K562 (cell line): ENCODE data around the gene METTL25. TPM values are rescaled to one million over a fixed set of nuclear protein-coding genes. Genes with fewer than 3 reads are reported as not detected.

ENCODE experiments used
- ATAC-seq: fragments of 200-7000 bp; cut with Tn5 transposase; 3 replicates; pipeline ENCODE4 v1.9.1; 2020; ENCODE audit warnings: moderate library complexity
- BruUV-seq: library from RNA; stranded (reverse); fragments of 400-500 nt; replicated peaks from 2 replicates; lab custom pipeline; 2021; lab: Mats Ljungman, UMichigan
- CTCF ChIA-PET: fragments of 300-600 bp; formaldehyde crosslinking; extraction: SDS; loops from one replicate; lab custom pipeline; 2021; ENCODE audit warnings: low intra/inter-chr PET ratio; lab: Yijun Ruan, JAX
- POLR2A ChIA-PET: fragments of 300-600, 350-650 bp; sonication (Branson Sonifier 250); formaldehyde crosslinking; extraction: SDS; loops from one replicate; lab custom pipeline; 2021; ENCODE audit warnings: antibody characterized with exemption, inconsistent platforms; lab: Yijun Ruan, JAX
- DNase-seq, 4 experiments: peaks; one replicate each; pipeline versions ENCODE4 v3.0.0 to v3.0.0-alpha.2; 2011 to 2018; ENCODE audit warnings: low spot score in 3 of 4, mixed read lengths in 3 of 4; ENCODE audit errors: extremely low read depth in 1 of 4
- FAIRE-seq: peaks from 2 replicates; lab custom pipeline; 2011; peaks lifted over from hg19 to GRCh38; lab: Jason Lieb, UNC
- H2AFZ ChIP-seq: 2 replicates; pipeline ENCODE4 v1.6.0; 2011; ENCODE audit warnings: low read depth, low read length, control low read depth, inconsistent platforms
- H3K27ac ChIP-seq: fragments of 200-600 bp; 3 replicates; pipeline ENCODE4 v1.8.0; 2011; ENCODE audit warnings: low read depth, mild to moderate bottlenecking, control low read depth, inconsistent platforms, low read length, moderate library complexity, mixed read lengths; ENCODE audit errors: extremely low read depth
- H3K27me3 ChIP-seq, 2 experiments: fragments of 300-600 bp in 1 of 2; 2 replicates in 1 of 2; 3 replicates in 1 of 2; pipeline versions ENCODE4 v1.6.0 to v1.8.0; 2011; ENCODE audit warnings: inconsistent platforms in 2 of 2, low read length in 2 of 2, mild to moderate bottlenecking in 1 of 2, mixed read lengths in 1 of 2, moderate library complexity in 1 of 2; ENCODE audit not compliant: control insufficient read depth in 2 of 2, insufficient read depth in 2 of 2
- H3K36me3 ChIP-seq: fragments of 300-600 bp; 3 replicates; pipeline ENCODE4 v1.8.0; 2011; ENCODE audit warnings: mild to moderate bottlenecking, low read length, inconsistent platforms; ENCODE audit not compliant: control insufficient read depth, insufficient read depth
- H3K4me1 ChIP-seq, 2 experiments: fragments of 200-600 bp in 1 of 2; replicated peaks in 1 of 2; 2 replicates in 1 of 2; 3 replicates in 1 of 2; pipeline versions ENCODE4 v1.5.1 to v1.8.0; 2011; ENCODE audit warnings: inconsistent platforms in 2 of 2, low read length in 2 of 2, mild to moderate bottlenecking in 1 of 2, mixed read lengths in 1 of 2, moderate library complexity in 1 of 2; ENCODE audit not compliant: control insufficient read depth in 2 of 2, insufficient read depth in 2 of 2
- H3K4me2 ChIP-seq: 2 replicates; pipeline ENCODE4 v1.6.1; 2011; ENCODE audit warnings: low read length, control low read depth, inconsistent platforms, mixed read lengths; ENCODE audit not compliant: insufficient read depth
- H3K4me3 ChIP-seq: fragments of 200-600 bp; sonication (generic), shearing (Covaris generic); 2 replicates; pipeline ENCODE4 v1.5.1; 2016; ENCODE audit warnings: control low read depth, inconsistent platforms
- H3K79me2 ChIP-seq: fragments of 200-600 bp; 3 replicates; pipeline ENCODE4 v1.8.0; 2011; ENCODE audit warnings: low read length, inconsistent platforms; ENCODE audit not compliant: control insufficient read depth, insufficient read depth
- H3K9ac ChIP-seq, 2 experiments: 2 replicates each; pipeline versions ENCODE4 v1.6.0 to v1.6.1; 2011; ENCODE audit warnings: low read depth in 2 of 2, low read length in 2 of 2, control low read depth in 1 of 2, inconsistent platforms in 1 of 2, mild to moderate bottlenecking in 1 of 2, mixed read lengths in 1 of 2; ENCODE audit not compliant: insufficient read depth in 1 of 2
- H3K9me1 ChIP-seq: one replicate; pipeline ENCODE4 v1.6.0; 2011; ENCODE audit warnings: inconsistent platforms, mild to moderate bottlenecking, low read length, moderate library complexity; ENCODE audit not compliant: control insufficient read depth, insufficient read depth
- H3K9me3 ChIP-seq: replicated peaks from 2 replicates; pipeline ENCODE4 v1.5.1; 2011; ENCODE audit warnings: low read depth, low read length, inconsistent platforms; ENCODE audit not compliant: control insufficient read depth, insufficient read depth
- H4K20me1 ChIP-seq: replicated peaks from 2 replicates; pipeline ENCODE4 v1.6.1; 2011; ENCODE audit warnings: low read length, inconsistent platforms, mixed read lengths; ENCODE audit not compliant: control insufficient read depth, insufficient read depth
- ETS2 ChIP-seq: IDR thresholded peaks from 2 replicates; pipeline ENCODE4 v1.6.1; 2016; ENCODE audit warnings: borderline replicate concordance, missing genetic modification characterization, mild to moderate bottlenecking, moderate library complexity, missing compliant biosample characterization; ENCODE audit not compliant: poor library complexity, severe bottlenecking
- GATA2 ChIP-seq: sonication (generic); formaldehyde crosslinking; IDR thresholded peaks from 2 replicates; pipeline ENCODE4 v1.4.0; 2020; ENCODE audit warnings: mild to moderate bottlenecking, missing genetic modification reagents
- MEF2D ChIP-seq: conservative IDR thresholded peaks from 2 replicates; pipeline ENCODE4 v1.6.1; 2016; ENCODE audit warnings: low read depth, missing genetic modification characterization, missing compliant biosample characterization
- NFIC ChIP-seq: fragments of 450-650 bp; IDR thresholded peaks from 2 replicates; pipeline ENCODE4 v1.6.1; 2017; ENCODE audit warnings: mild to moderate bottlenecking, inconsistent platforms
- ZBTB12 ChIP-seq: fragments of 250-450 bp; sonication (Bioruptor Pico); IDR thresholded peaks from 2 replicates; pipeline ENCODE4 v1.4.0; 2020
- ZNF175 ChIP-seq: fragments of 200-800 bp; sonication (Bioruptor generic); IDR thresholded peaks from 2 replicates; pipeline ENCODE4 v1.6.1; 2016; ENCODE audit warnings: low read depth, mild to moderate bottlenecking, missing genetic modification characterization, missing compliant biosample characterization
- ZNF311 ChIP-seq: fragments of 250-450 bp; sonication (Bioruptor Pico); IDR thresholded peaks from 2 replicates; pipeline ENCODE4 v1.4.0; 2020; ENCODE audit warnings: mild to moderate bottlenecking, moderate library complexity
- ZNF584 ChIP-seq: fragments of 200-800 bp; sonication (Bioruptor generic); IDR thresholded peaks from 2 replicates; pipeline ENCODE4 v1.6.1; 2016; ENCODE audit warnings: low read depth, mild to moderate bottlenecking, missing genetic modification characterization, missing compliant biosample characterization
- WGBS: fragments of 100-300 bp; shearing (Covaris generic); methylation state at CpG from one replicate; pipeline ENCODE4 v1.1.6; 2016; ENCODE audit warnings: low coverage, mixed read lengths; ENCODE audit not compliant: insufficient coverage; ENCODE audit errors: missing lambda C conversion rate; 5-methylcytosine and 5-hydroxymethylcytosine counted together
- in situ Hi-C: fragments of 300-500 bp; cut with MboI; formaldehyde crosslinking; loops from 4 replicates; pipeline ENCODE4 v1.15.0; 2018; ENCODE audit warnings: inconsistent platforms, mixed read lengths
- intact Hi-C: fragments of 100-400 bp; cut with micrococcal nuclease; formaldehyde crosslinking; loops from 2 replicates; pipeline ENCODE4 v1.14.2; 2022
- polyA plus RNA-seq, 8 experiments: library from polyadenylated mRNA; depleted of rRNA in 4 of 8; stranded (reverse) in 5 of 8; unstranded in 3 of 8; fragments of >200 nt; fragmentation: Nextera tagmentation in 2 of 8; fragmentation: Illumina TruSeq in 1 of 8; extraction: Ambion mirVana in 2 of 8; extraction: Trizol in 1 of 8; gene quantifications; 2 replicates each; pipeline versions ENCODE4 v1.2.1 to v1.2.3, GENCODE V29; 2011 to 2014; ENCODE audit warnings: inconsistent platforms in 1 of 8, missing spikeins in 1 of 8
- total RNA-seq, 7 experiments: library from RNA; depleted of rRNA in 6 of 7; stranded (reverse); fragments of >200 nt in 6 of 7; fragmentation: Illumina TruSeq in 2 of 7; extraction: Trizol in 2 of 7; gene quantifications; 2 replicates each; pipeline versions ENCODE4 v1.2.1 to v1.2.3, GENCODE V29; 2011 to 2021; ENCODE audit warnings: low replicate concordance in 1 of 7

METTL25 gene
- total and polyA plus RNA-seq, 9 of the 15 experiments (the other 6 are each of a cell fraction or from before 2014, with no cell fraction given) = 0.50 to 2.4 (median 1.9) TPM

DNA sequence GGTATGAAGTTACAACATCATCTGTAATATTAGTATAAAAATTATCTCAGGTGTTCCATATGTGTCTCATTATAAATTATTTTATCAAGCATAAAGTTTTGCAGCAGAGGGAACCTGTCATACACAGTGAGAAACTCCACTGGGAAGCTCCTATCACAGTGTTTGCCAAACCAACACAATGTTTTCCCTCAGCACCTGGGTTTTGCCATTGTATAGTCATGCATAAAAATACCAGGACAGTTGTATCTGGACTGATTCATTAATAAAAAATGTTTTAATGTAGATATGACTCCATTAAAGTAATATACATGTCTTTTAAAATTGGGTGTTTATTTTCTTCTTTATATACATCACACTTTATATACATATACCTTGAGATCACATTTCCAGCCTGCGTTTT lies 56.6 kb downstream of the METTL25 start (continued):
- no peak for TF ChIP-seq ZNF584
- TF ChIP-seq GATA2 (CRISPR knock-in tag) = no peak
- TF ChIP-seq MEF2D (tag) = no peak
- TF ChIP-seq NFIC = no peak
- TF ChIP-seq ZBTB12 (CRISPR knock-in tag) = no peak

DNA sequence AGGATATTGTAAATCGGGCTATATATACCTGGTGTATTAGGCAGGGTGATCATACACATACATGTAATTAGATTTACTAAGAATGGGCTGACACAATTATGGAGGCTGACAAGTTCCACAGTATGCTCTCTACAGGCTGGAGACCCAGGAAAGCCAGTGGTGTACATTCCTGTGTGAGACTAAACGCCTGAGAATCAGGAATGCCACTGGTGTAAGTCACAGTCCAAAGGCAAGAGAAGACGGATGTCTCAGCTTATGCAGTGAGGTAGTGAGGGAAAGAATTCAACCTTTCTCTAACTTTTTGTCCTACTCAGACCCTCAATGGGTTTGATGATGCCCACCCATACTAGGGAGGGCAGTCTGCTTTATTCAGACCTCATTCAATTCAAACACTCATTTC lies 57.1 kb downstream of the METTL25 start:
- Histone ChIP-seq H3K9ac (no peak overlapping the region), H3K79me2 (no peaks in the 10 kb centered on the region), H3K27me3 (no peaks in the 10 kb centered on the region), H3K27ac (no peak overlapping the region), H3K9me1 (no peaks in the 10 kb centered on the region), H3K36me3 (no peaks in the 10 kb centered on the region), H3K4me3 (no peak overlapping the region), H3K9me3 (no peaks in the 10 kb centered on the region), H3K4me2 (no peak overlapping the region), H3K4me1 (no peaks in the 10 kb centered on the region), H2AFZ (no peak overlapping the region), H4K20me1 (no peaks in the 10 kb centered on the region)
- intact Hi-C loops = no loop called here
- POLR2A ChIA-PET = no interaction called here
- CTCF ChIA-PET = no interaction called here
- ATAC-seq = no peak
- in situ Hi-C loops = no loop called here
- WGBS = 0% methylated on average over 3 of the region's 3 CpGs
- FAIRE-seq = no peak
- BruUV-seq = no TSS peak
- DNase-seq = no peak
- no peak for TF ChIP-seq ETS2 (tag)
- TF ChIP-seq ZNF175 (CRISPR knock-in tag) = no peak
- TF ChIP-seq ZNF311 = no peak
